Measurements from ENCODE around the gene GPC1. TPM values are rescaled to one million over a fixed set of nuclear protein-coding genes. Genes with fewer than 3 reads are reported as not detected.

The GPC1 gene
- total RNA-seq, 6 experiments from 2014 or later = 20.7 to 44.5 (median 27.8) TPM

DNA sequence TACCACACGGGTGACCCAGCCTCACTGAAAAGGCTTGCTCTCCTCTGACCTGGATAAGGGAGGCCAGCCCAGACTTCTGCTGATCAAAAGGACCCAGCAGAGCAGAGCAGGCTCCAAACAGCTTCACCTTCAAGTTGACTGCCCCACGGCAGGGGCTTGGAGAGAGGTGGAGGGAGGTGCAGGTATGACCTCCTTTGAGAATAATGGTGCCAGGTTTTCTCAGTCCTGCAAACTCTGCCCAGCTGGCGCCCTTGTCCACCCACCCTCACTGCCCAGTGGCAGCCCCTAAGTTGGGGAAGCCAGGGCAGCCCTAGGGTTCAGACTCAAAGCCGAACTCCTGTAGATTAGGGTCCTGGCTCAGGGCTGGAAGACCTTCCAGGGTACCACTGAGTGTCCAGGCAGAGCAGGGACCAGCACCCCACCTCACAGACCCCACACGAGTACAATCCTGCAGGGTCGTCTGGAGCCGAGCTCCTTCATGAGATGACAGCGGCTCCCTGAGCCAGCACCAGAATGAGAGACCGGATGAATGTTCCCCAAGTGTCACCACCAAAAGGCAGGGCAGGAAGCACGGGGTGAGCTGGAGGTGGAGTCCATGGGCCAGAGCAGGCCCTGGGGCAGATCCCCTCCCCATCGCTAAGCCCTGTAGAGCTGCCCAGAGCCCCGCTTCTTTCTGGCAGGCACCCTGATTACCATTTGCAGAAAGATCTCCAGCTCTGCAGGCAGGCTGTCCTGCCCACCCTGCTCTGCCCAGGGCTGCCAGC, 3.6 kb upstream of the GPC1 start:
- DNase-seq (peak; percentile 12 to 28 (median 22)), ATAC-seq (no peak)
- H3K9me3 ChIP-seq = no peaks in the 10 kb centered on the region
- no peaks in the 10 kb centered on the region for H3K27me3 ChIP-seq
- intact Hi-C loops (cut with DNase I) = no loop called here
- H3K36me3 ChIP-seq = no peaks in the 10 kb centered on the region
- H3K4me1 ChIP-seq = peaks cover 0 to 6% (median 0%) of the 10 kb centered on the region in 4 donors
- H3K27ac ChIP-seq = no peak overlapping the region
- no CpG with 5 or more reads among the region's 12 CpGs for WGBS (ENCODE audit: insufficient coverage, low coverage, low lambda C conversion rate, missing lambda C conversion rate)
- no peak overlapping the region for H3K4me3 ChIP-seq
- TF ChIP-seq POLR2A (IDR thresholded peaks at IDR 0.05) = no peak
- TF ChIP-seq, protein P1, sequence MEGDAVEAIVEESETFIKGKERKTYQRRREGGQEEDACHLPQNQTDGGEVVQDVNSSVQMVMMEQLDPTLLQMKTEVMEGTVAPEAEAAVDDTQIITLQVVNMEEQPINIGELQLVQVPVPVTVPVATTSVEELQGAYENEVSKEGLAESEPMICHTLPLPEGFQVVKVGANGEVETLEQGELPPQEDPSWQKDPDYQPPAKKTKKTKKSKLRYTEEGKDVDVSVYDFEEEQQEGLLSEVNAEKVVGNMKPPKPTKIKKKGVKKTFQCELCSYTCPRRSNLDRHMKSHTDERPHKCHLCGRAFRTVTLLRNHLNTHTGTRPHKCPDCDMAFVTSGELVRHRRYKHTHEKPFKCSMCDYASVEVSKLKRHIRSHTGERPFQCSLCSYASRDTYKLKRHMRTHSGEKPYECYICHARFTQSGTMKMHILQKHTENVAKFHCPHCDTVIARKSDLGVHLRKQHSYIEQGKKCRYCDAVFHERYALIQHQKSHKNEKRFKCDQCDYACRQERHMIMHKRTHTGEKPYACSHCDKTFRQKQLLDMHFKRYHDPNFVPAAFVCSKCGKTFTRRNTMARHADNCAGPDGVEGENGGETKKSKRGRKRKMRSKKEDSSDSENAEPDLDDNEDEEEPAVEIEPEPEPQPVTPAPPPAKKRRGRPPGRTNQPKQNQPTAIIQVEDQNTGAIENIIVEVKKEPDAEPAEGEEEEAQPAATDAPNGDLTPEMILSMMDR (IDR thresholded peaks at IDR 0.05) = no peak

DNA sequence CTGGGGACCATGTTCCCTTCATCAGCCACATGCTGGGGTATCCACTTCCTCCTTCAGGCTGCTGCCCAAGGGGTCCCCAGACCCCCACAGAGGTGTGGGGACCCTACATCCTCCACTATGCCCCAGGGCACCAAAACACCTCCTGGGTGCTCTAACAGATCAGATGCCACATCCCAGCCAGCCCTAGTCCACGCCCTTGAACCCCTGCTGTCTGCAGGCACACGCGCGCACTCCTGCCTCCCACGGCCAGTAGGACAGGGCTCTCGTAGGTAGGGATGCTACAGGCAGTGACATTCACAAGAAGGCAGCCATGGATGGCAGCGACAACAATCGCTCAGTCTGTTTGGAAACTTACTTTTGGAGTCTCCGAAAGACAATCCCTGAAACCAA, 3.0 kb upstream of the GPC1 start:
- Histone ChIP-seq H3K27ac (no peak overlapping the region), H3K36me3 (no peaks in the 10 kb centered on the region), H3K4me1 (peaks cover 0 to 9% (median 0%) of the 10 kb centered on the region in 4 donors), H3K27me3 (no peaks in the 10 kb centered on the region), H3K9me3 (no peaks in the 10 kb centered on the region), H3K4me3 (no peak overlapping the region)
- no CpG with 5 or more reads among the region's 9 CpGs for WGBS (ENCODE audit: insufficient coverage, low coverage, low lambda C conversion rate, missing lambda C conversion rate)
- no peak for TF ChIP-seq POLR2A (IDR thresholded peaks at IDR 0.05)
- intact Hi-C loops (cut with DNase I) = no loop called here
- DNase-seq = peak; percentile 13 to 35 (median 27)
- no peak for ATAC-seq

DNA sequence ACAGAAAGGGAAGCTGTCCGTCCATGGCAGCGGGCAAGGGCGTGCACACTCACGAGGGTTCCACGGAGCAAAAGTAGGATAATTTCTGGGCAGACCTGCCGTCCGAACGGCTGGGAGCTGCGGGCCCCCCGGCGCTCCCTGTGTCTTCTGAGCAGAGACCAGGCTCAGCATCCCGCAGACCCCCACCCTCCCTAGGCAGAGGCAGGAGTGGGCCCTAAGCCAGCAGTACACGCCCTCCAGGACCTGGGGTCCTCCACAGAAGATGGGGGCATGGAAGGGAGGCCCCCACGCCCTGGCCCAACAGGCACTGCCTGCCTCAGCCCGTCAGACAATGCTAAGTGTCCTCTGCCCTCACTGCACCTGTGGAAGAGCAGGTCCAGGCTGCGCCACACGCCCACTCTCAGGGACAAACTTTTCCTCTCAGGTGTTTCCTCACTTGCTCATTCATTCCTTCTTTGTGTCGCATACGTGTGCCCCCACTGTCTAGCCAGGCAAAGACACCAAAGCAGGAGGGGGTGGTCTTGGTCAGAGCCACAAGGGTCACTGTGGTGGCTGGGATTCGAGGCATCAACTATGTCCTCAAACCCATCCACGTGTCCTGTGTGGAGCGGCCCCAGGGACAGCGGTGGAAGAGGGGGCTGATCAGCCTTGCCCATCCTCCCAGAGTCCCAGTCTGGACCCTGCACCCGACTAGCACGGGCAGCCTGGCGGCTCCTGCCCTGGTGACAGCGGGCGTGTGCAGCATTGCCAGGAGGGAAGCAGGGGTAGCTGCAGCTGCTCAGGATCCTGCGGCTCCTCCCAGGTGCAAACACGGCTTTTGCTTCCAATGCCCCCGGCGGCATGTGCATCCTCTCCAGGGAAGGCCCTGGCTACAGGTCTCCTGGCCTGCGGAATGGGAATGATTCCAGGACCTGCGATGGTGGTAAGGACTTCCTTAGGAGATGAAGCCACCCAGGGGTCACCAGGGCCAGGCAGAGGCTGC, 2.4 kb upstream of the GPC1 start:
- H3K36me3 ChIP-seq = no peaks in the 10 kb centered on the region
- DNase-seq = peak; percentile 21 to 44 (median 40)
- H3K27me3 ChIP-seq = no peaks in the 10 kb centered on the region
- TF ChIP-seq, protein P1 (IDR thresholded peaks at IDR 0.05) = no peak
- no peak for TF ChIP-seq POLR2A (IDR thresholded peaks at IDR 0.05)
- no peak for ATAC-seq
- no peak overlapping the region for H3K4me3 ChIP-seq
- 77% methylated on average over 6 of the region's 34 CpGs for WGBS (ENCODE audit: insufficient coverage, low coverage, low lambda C conversion rate, missing lambda C conversion rate)
- H3K9me3 ChIP-seq = no peaks in the 10 kb centered on the region
- peaks cover 0 to 12% (median 1%) of the 10 kb centered on the region in 4 donors for H3K4me1 ChIP-seq
- no peak overlapping the region for H3K27ac ChIP-seq
- intact Hi-C loops (cut with DNase I) = no loop called here

DNA sequence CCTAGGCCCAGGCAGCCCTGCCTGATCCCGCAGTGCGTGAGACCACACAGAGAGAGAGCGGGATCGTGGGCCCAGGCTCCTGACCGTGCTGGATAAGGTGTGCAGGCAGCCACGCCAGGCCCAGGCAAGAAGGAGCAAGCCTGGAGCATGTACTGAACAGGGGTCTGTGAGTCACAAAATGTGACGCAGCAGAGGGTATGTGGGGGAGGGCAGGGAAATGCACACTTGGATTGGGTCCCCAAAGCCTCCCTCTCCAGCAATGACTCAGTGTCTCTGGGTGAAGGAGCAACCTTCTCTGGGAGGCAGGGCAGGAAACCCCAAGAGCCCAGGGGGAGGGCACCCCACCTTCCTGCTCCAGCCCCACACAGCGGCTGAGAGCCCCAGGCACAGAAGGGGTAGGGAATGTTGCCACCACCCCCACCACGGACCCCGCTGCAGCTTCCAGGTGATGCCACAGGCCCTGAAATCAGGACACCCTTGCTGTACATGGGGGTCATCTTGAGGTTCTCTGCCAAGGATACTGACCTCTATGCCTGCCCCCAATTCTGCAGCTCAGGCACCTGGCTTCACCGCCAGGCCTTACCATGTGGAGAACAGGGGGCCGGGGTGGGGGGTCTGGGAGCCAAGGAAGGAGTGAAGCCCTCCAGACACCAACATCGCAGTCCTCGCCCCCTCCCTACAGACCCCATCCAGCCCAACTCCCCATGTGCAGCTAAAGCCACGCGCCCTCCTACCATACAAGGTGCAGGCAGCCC, 1.3 kb upstream of the GPC1 start:
- Histone ChIP-seq H3K36me3 (no peaks in the 10 kb centered on the region), H3K27me3 (no peaks in the 10 kb centered on the region), H3K4me3 (peak overlapping the region in 1 of 3 donors; percentile 55), H3K4me1 (peaks cover 0 to 12% (median 2%) of the 10 kb centered on the region in 4 donors), H3K27ac (no peak overlapping the region), H3K9me3 (no peaks in the 10 kb centered on the region)
- intact Hi-C loops (cut with DNase I) = no loop called here
- 75% methylated on average over 2 of the region's 16 CpGs for WGBS (ENCODE audit: insufficient coverage, low coverage, low lambda C conversion rate, missing lambda C conversion rate)
- no peak for TF ChIP-seq POLR2A (IDR thresholded peaks at IDR 0.05)
- TF ChIP-seq, protein P1 (IDR thresholded peaks at IDR 0.05) = no peak
- DNase-seq (peak; percentile 22 to 49 (median 48)), ATAC-seq (no peak)

Measured in right lobe of liver (tissue), 6 donors.